Testis (tissue), 3 donors: Measurements from ENCODE around the gene AGBL1. TPM values are rescaled to one million over a fixed set of nuclear protein-coding genes. Genes with fewer than 3 reads are reported as not detected.

ENCODE experiments used
- DNase-seq: peaks from one replicate; pipeline ENCODE4 v3.0.0-alpha.2; 2019
- H3K27ac ChIP-seq, 2 donors: fragments of 200-600 bp; sonication (generic); one replicate each; pipeline ENCODE4 v1.5.1; 2019
- H3K27me3 ChIP-seq: fragments of 200-600 bp; sonication (generic); one replicate; pipeline ENCODE4 v1.5.1; 2019
- H3K36me3 ChIP-seq: fragments of 200-600 bp; sonication (generic); one replicate; pipeline ENCODE4 v1.5.1; 2017; ENCODE audit warnings: low read depth; ENCODE audit errors: missing control alignments
- H3K4me1 ChIP-seq: fragments of 200-600 bp; sonication (generic); one replicate; pipeline ENCODE4 v1.5.1; 2019
- H3K4me3 ChIP-seq, 2 donors: fragments of 200-600 bp; sonication (generic); one replicate each; pipeline ENCODE4 v1.5.1; 2017 to 2019
- H3K9me3 ChIP-seq: fragments of 200-600 bp; sonication (generic); one replicate; pipeline ENCODE4 v1.5.1; 2017
- POLR2A ChIP-seq: fragments of 450-650 bp; IDR thresholded peaks from one replicate; pipeline ENCODE4 v1.6.1; 2017; ENCODE audit warnings: antibody characterized with exemption, mild to moderate bottlenecking, moderate library complexity
- WGBS, 2 donors: methylation state at CpG; one replicate each; pipeline ENCODE4 v1.1.5; 2018; 5-methylcytosine and 5-hydroxymethylcytosine counted together
- intact Hi-C: fragments of 100-400 bp; cut with DNase I; formaldehyde crosslinking; loops from one replicate; pipeline ENCODE4 v1.15.1; 2023; ENCODE audit warnings: low total_unique reads
- polyA plus RNA-seq: library from polyadenylated mRNA; stranded (reverse); fragments of 350-450 nt; fragmentation: Illumina TruSeq; extraction: RNeasy Lipid Tissue Mini Kit (QIAGEN cat#74804); gene quantifications from one replicate; pipeline ENCODE4 v1.2.3, GENCODE V29; 2014; ENCODE audit warnings: low read depth, low replicate concordance; ENCODE audit not compliant: insufficient read depth
- total RNA-seq, 2 donors: library from RNA; depleted of rRNA; stranded (reverse); fragments of >200 nt; gene quantifications; one replicate each; pipeline ENCODE4 v1.2.3, GENCODE V29; 2016
- TF ChIP-seq, protein P1 (sequence below), 3 experiments: fragments of 450-650 bp in 2 of 3; fragments of 200-600 bp in 1 of 3; sonication (generic) in 1 of 3; IDR thresholded peaks; one replicate each; pipeline ENCODE4 v1.5.1; 2016 to 2019; ENCODE audit warnings: antibody characterized with exemption in 3 of 3, mild to moderate bottlenecking in 2 of 3, moderate library complexity in 1 of 3

The AGBL1 gene
- total and polyA plus RNA-seq, 3 donors from 2014 or later = 0.37 to 0.94 (median 0.70) TPM

- Histone ChIP-seq H3K36me3 (no peaks in the 10 kb centered on the region), H3K27me3 (no peaks in the 10 kb centered on the region), H3K4me1 (no peaks in the 10 kb centered on the region), H3K4me3 (no peak overlapping the region), H3K27ac (no peak overlapping the region), H3K9me3 (no peaks in the 10 kb centered on the region)
- no peak for TF ChIP-seq POLR2A
- TF ChIP-seq, protein P1, sequence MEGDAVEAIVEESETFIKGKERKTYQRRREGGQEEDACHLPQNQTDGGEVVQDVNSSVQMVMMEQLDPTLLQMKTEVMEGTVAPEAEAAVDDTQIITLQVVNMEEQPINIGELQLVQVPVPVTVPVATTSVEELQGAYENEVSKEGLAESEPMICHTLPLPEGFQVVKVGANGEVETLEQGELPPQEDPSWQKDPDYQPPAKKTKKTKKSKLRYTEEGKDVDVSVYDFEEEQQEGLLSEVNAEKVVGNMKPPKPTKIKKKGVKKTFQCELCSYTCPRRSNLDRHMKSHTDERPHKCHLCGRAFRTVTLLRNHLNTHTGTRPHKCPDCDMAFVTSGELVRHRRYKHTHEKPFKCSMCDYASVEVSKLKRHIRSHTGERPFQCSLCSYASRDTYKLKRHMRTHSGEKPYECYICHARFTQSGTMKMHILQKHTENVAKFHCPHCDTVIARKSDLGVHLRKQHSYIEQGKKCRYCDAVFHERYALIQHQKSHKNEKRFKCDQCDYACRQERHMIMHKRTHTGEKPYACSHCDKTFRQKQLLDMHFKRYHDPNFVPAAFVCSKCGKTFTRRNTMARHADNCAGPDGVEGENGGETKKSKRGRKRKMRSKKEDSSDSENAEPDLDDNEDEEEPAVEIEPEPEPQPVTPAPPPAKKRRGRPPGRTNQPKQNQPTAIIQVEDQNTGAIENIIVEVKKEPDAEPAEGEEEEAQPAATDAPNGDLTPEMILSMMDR (IDR thresholded peaks at IDR 0.05) = no peak
- 12 to 15% methylated on average over 14 of the region's 15 CpGs for WGBS, 2 donors
- no peak for DNase-seq
- intact Hi-C loops = no loop called here
Observed at GRCh38 chr15:86236356-86237110, 156.9 kb downstream of the AGBL1 start.

- DNase-seq = no peak
- Histone ChIP-seq H3K4me1 (no peaks in the 10 kb centered on the region), H3K36me3 (no peaks in the 10 kb centered on the region), H3K27me3 (no peaks in the 10 kb centered on the region), H3K4me3 (no peak overlapping the region), H3K9me3 (no peaks in the 10 kb centered on the region), H3K27ac (no peak overlapping the region)
- intact Hi-C loops = no loop called here
- TF ChIP-seq, protein P1 (IDR thresholded peaks at IDR 0.05) = no peak
- no peak for TF ChIP-seq POLR2A
- 36 to 57% methylated on average over 5 of the region's 5 CpGs for WGBS, 2 donors
Observed at GRCh38 chr15:86237111-86237500, 157.4 kb downstream of the AGBL1 start.

GRCh38 chr15:86247249-86247955 is 167.7 kb downstream of the AGBL1 start:
- TF ChIP-seq, protein P1 (IDR thresholded peaks at IDR 0.05) = no peak
- no peak for TF ChIP-seq POLR2A
- intact Hi-C loops = no loop called here
- H3K9me3 ChIP-seq = no peaks in the 10 kb centered on the region
- no peaks in the 10 kb centered on the region for H3K36me3 ChIP-seq
- no peaks in the 10 kb centered on the region for H3K27me3 ChIP-seq
- H3K4me1 ChIP-seq = no peaks in the 10 kb centered on the region
- H3K27ac ChIP-seq = no peak overlapping the region
- H3K4me3 ChIP-seq = no peak overlapping the region
- DNase-seq = no peak
- WGBS, 2 donors = 56 to 75% methylated on average over 9 to 15 of the region's 15 CpGs

DNA sequence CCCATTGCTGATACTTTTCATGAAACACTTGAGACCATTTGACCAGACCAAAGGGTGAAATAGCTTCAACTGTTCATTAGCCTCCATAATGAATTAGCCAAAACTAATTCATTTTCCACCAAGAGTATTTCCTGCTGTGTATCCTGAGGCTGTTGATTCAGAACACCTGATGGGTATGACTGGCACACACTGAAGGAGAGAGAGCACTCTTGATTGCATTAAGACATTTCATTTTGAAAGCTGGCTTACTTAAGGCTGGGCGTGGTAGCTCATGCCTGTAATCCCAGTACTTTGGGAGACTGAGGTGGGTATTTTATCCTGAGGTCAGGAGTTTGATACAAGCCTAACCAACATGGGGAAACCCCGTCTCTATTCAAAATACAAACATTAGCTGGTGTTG is 175.6 kb downstream of the AGBL1 start:
- no peaks in the 10 kb centered on the region for H3K4me1 ChIP-seq
- no peaks in the 10 kb centered on the region for H3K27me3 ChIP-seq
- H3K36me3 ChIP-seq = no peaks in the 10 kb centered on the region
- no peak overlapping the region for H3K4me3 ChIP-seq
- no peak overlapping the region for H3K27ac ChIP-seq
- no peaks in the 10 kb centered on the region for H3K9me3 ChIP-seq
- 67 to 93% methylated on average over 2 of the region's 2 CpGs for WGBS, 2 donors
- DNase-seq = no peak
- TF ChIP-seq, protein P1 (IDR thresholded peaks at IDR 0.05) = no peak
- TF ChIP-seq POLR2A = no peak
- intact Hi-C loops = no loop called here
